WI38 (cell line): ENCODE data around the gene CD68.

Experiments
- H3K4me3 ChIP-seq: 2 replicates; pipeline ENCODE4 v1.5.1; 2011; ENCODE audit warnings: low read depth, mild to moderate bottlenecking, control low read depth, low read length
- CTCF ChIP-seq: IDR thresholded peaks from 2 replicates; pipeline ENCODE4 v1.5.1; 2012; ENCODE audit warnings: low read depth, mild to moderate bottlenecking, control low read depth, low read length

Gene CD68

GRCh38 chr17:7570351-7570750 lies 9.1 kb upstream of the CD68 start:
- TF ChIP-seq CTCF: no peak
- H3K4me3 ChIP-seq: no peak overlapping the region

GRCh38 chr17:7572338-7572587 lies 7.2 kb upstream of the CD68 start:
- peak overlapping the region; percentile 65 for H3K4me3 ChIP-seq
- no peak for TF ChIP-seq CTCF

- no peak for TF ChIP-seq CTCF
- peak overlapping the region; percentile 97 for H3K4me3 ChIP-seq
These were observed 6.7 kb upstream of the CD68 start for GRCh38 chr17:7572588-7573323.

GRCh38 chr17:7573324-7574080 lies 5.9 kb upstream of the CD68 start:
- no peak for TF ChIP-seq CTCF
- H3K4me3 ChIP-seq: peak overlapping the region; percentile 97

GRCh38 chr17:7574176-7574953 lies 5.1 kb upstream of the CD68 start:
- H3K4me3 ChIP-seq: peak overlapping the region; percentile 97
- no peak for TF ChIP-seq CTCF

- TF ChIP-seq CTCF: no peak
These were observed 4.0 kb upstream of the CD68 start for GRCh38 chr17:7575481-7575883.

GRCh38 chr17:7575959-7576358 lies 3.5 kb upstream of the CD68 start:
- TF ChIP-seq CTCF: no peak
- peak overlapping the region; percentile 97; the same call in 1 of the 2 replicates for H3K4me3 ChIP-seq

More at GRCh38 chr17:7575481-7575883, 4.0 kb upstream of the CD68 start:
- peak overlapping the region; percentile 97 for H3K4me3 ChIP-seq
